GM23338 (cell line): ENCODE data around the gene MGAT4B. TPM values are rescaled to one million over a fixed set of nuclear protein-coding genes. Genes with fewer than 3 reads are reported as not detected.

Source experiments
- ATAC-seq: fragments of 200-7000 bp; cut with Tn5 transposase; 3 replicates; pipeline ENCODE4 v1.9.1; 2020
- DNase-seq: peaks from one replicate; pipeline ENCODE4 v3.0.0-alpha.2; 2015; ENCODE audit warnings: low spot score
- H2AFZ ChIP-seq: fragments of 200-600 bp; sonication (generic); 2 replicates; pipeline ENCODE4 v1.8.0; 2016; ENCODE audit warnings: antibody characterized with exemption, mild to moderate bottlenecking, moderate library complexity
- H3F3A ChIP-seq: fragments of 200-600 bp; sonication (generic); replicated peaks from 2 replicates; pipeline ENCODE4 v1.8.0; 2017; ENCODE audit warnings: antibody characterized with exemption, mixed run types, low read depth
- H3K27ac ChIP-seq: fragments of 200-600 bp; sonication (generic); 2 replicates; pipeline ENCODE4 v1.6.1; 2016; ENCODE audit warnings: low read depth
- H3K27me3 ChIP-seq: fragments of 200-600 bp; sonication (generic); 2 replicates; pipeline ENCODE4 v1.8.0; 2016; ENCODE audit warnings: mild to moderate bottlenecking, mixed run types, moderate library complexity; ENCODE audit not compliant: insufficient read depth
- H3K36me3 ChIP-seq: fragments of 200-600 bp; sonication (generic); 2 replicates; pipeline ENCODE4 v1.8.0; 2016; ENCODE audit warnings: mild to moderate bottlenecking; ENCODE audit not compliant: insufficient read depth
- H3K4me1 ChIP-seq: fragments of 200-600 bp; sonication (generic); 2 replicates; pipeline ENCODE4 v1.8.0; 2016; ENCODE audit warnings: mild to moderate bottlenecking, moderate library complexity; ENCODE audit not compliant: insufficient read depth
- H3K4me2 ChIP-seq: fragments of 200-600 bp; sonication (generic); 2 replicates; pipeline ENCODE4 v1.7.1; 2017; ENCODE audit warnings: mixed run types
- H3K4me3 ChIP-seq: fragments of 200-600 bp; sonication (generic); 2 replicates; pipeline ENCODE4 v1.6.1; 2016; ENCODE audit warnings: mixed run types
- H3K79me2 ChIP-seq: fragments of 200-600 bp; sonication (generic); replicated peaks from 2 replicates; pipeline ENCODE4 v1.8.0; 2017; ENCODE audit warnings: mild to moderate bottlenecking; ENCODE audit not compliant: insufficient read depth
- H3K9me2 ChIP-seq: fragments of 200-600 bp; sonication (generic); 2 replicates; pipeline ENCODE4 v1.8.0; 2017; ENCODE audit not compliant: insufficient read depth
- H4K20me1 ChIP-seq: fragments of 200-600 bp; sonication (generic); replicated peaks from 2 replicates; pipeline ENCODE4 v1.8.0; 2017; ENCODE audit warnings: mild to moderate bottlenecking; ENCODE audit not compliant: insufficient read depth
- H3K27ac Mint-ChIP-seq: 2 replicates; pipeline ENCODE4 v1.8.0; 2020; ENCODE audit warnings: inconsistent platforms, mild to moderate bottlenecking, moderate library complexity, mixed read lengths
- H3K27me3 Mint-ChIP-seq: 3 replicates; pipeline ENCODE4 v1.8.0; 2022; ENCODE audit warnings: low read depth, mild to moderate bottlenecking, moderate library complexity, mixed read lengths, inconsistent platforms; ENCODE audit not compliant: insufficient read depth, poor library complexity
- H3K36me3 Mint-ChIP-seq: 3 replicates; pipeline ENCODE4 v1.8.0; 2021; ENCODE audit warnings: low read depth, mild to moderate bottlenecking, inconsistent platforms, moderate library complexity, mixed read lengths
- H3K4me1 Mint-ChIP-seq: 3 replicates; pipeline ENCODE4 v1.8.0; 2020; ENCODE audit warnings: mild to moderate bottlenecking, inconsistent platforms, mixed read lengths
- H3K4me3 Mint-ChIP-seq: 3 replicates; pipeline ENCODE4 v1.8.0; 2021; ENCODE audit warnings: moderate library complexity, mild to moderate bottlenecking, inconsistent platforms, mixed read lengths
- H3K9me3 Mint-ChIP-seq: 3 replicates; pipeline ENCODE4 v1.8.0; 2020; ENCODE audit warnings: moderate library complexity, mild to moderate bottlenecking, inconsistent platforms, mixed read lengths
- EZH2phosphoT487 ChIP-seq: fragments of 200-600 bp; sonication (generic); IDR thresholded peaks from one replicate; pipeline ENCODE4 v1.8.1; 2018; ENCODE audit warnings: antibody characterized with exemption; ENCODE audit not compliant: unreplicated experiment
- JUNB ChIP-seq: IDR thresholded peaks from one replicate; pipeline ENCODE4 v1.6.1; 2016; ENCODE audit warnings: antibody characterized with exemption; ENCODE audit not compliant: unreplicated experiment
- STAT1 ChIP-seq: IDR thresholded peaks from one replicate; pipeline ENCODE4 v1.6.1; 2016; ENCODE audit warnings: antibody characterized with exemption; ENCODE audit not compliant: unreplicated experiment
- ZNF114 ChIP-seq: fragments of 250-450 bp; sonication (Bioruptor Pico); IDR thresholded peaks from 2 replicates; pipeline ENCODE4 v1.5.0; 2020; ENCODE audit warnings: mild to moderate bottlenecking, moderate library complexity
- polyA plus RNA-seq: library from polyadenylated mRNA; unstranded; fragments of >200 nt; fragmentation: Nextera tagmentation; extraction: Ambion mirVana; gene quantifications from 2 replicates; pipeline ENCODE4 v1.2.1, GENCODE V29; 2016
- total RNA-seq: library from RNA; depleted of rRNA; stranded (reverse); fragments of >200 nt; shearing (Covaris generic); gene quantifications from 2 replicates; pipeline ENCODE4 v1.2.3, GENCODE V29; 2014
- TF ChIP-seq, protein P1 (sequence below), 2 experiments: fragments of 200-600 bp in 1 of 2; sonication (generic) in 1 of 2; conservative IDR thresholded peaks; 2 replicates each; pipeline versions ENCODE4 v1.5.1 to v1.6.1; 2016 to 2017; ENCODE audit warnings: antibody characterized with exemption in 2 of 2, low read depth in 2 of 2, mild to moderate bottlenecking in 2 of 2, moderate library complexity in 1 of 2
- TF ChIP-seq, protein P2 (sequence below): IDR thresholded peaks from one replicate; pipeline ENCODE4 v1.6.1; 2018; ENCODE audit warnings: antibody characterized with exemption; ENCODE audit not compliant: unreplicated experiment

MGAT4B gene
- total and polyA plus RNA-seq, 2 experiments from 2014 or later: 32.3 to 101 TPM

DNA sequence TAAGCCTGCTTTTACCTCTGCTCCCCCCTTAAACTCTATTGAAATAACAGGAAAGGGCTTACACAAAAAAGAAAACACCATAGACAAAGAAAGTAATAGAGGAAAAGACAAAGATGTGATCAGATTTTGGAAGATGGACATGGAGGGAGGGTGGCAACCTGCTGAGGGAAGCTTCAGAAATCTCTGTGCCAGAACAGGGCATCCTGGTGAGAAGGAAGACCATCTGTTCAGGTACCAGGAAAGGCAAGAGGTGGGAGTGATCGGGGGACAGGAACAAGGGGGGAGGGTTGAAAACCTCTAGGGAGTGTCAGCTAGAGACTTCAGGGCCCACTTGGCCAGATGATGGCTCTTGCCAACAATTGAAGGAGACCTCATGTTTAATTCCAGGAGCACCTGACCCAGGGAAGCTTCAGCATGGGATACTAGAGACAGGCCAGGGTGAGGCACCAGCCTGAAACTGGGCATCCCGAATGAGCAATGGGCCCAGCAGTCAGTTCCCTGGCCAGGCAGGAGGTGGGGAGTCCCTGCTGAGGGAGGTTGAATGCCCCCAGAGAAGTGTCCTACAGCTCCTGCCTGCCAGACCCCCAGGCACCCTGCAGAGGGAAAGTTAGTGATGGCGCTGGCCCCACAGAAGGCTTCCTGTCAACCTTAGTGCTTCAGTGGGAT, 22.2 kb upstream of the MGAT4B start:
- Mint-ChIP-seq H3K36me3 (peaks cover 100% of the 10 kb centered on the region), H3K27ac (peak overlapping the region; percentile 78)
- no peak for DNase-seq

DNA sequence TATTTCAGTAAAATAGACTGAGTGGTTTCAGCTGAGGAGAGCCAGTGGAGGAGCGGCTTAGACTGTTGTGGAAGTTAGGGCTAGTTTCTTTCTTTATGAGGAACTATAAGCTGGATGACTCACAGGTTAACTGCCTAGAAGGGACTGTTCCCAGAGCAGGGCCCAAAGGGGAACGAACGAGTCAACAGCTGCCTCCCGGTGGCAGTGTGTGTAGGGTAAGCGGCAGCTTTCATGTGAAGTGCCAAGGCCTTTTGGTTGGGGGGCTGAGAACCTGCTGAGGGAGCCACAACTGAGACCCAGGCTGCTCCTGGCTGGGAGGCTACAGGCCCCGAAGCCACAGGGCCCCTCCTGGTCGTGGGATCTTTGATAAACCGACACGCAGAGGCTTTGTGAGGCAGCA, 21.0 kb upstream of the MGAT4B start:
- Mint-ChIP-seq H3K36me3 (peaks cover 100% of the 10 kb centered on the region), H3K4me3 (peak overlapping the region; percentile 19; the same call in 1 of the 3 replicates), H3K27ac (peak overlapping the region; percentile 39; the same call in 1 of the 2 replicates), H3K27me3 (peaks cover 18% of the 10 kb centered on the region), H3K4me1 (peaks cover 30% of the 10 kb centered on the region), H3K9me3 (peaks cover 4% of the 10 kb centered on the region; the same call in 2 of the 3 replicates)
- Histone ChIP-seq H3F3A (peaks cover 22% of the 10 kb centered on the region), H3K4me3 (no peak overlapping the region), H2AFZ (no peak overlapping the region), H3K27ac (peak overlapping the region; percentile 78; the same call in 1 of the 2 replicates), H4K20me1 (peaks cover 27% of the 10 kb centered on the region), H3K4me2 (no peak overlapping the region), H3K4me1 (peaks cover 27% of the 10 kb centered on the region), H3K36me3 (peaks cover 32% of the 10 kb centered on the region), H3K79me2 (peaks cover 5% of the 10 kb centered on the region), H3K9me2 (no peaks in the 10 kb centered on the region), H3K27me3 (no peaks in the 10 kb centered on the region)
- ATAC-seq (peak; percentile 51), DNase-seq (peak; percentile 41)
- TF ChIP-seq, protein P1, sequence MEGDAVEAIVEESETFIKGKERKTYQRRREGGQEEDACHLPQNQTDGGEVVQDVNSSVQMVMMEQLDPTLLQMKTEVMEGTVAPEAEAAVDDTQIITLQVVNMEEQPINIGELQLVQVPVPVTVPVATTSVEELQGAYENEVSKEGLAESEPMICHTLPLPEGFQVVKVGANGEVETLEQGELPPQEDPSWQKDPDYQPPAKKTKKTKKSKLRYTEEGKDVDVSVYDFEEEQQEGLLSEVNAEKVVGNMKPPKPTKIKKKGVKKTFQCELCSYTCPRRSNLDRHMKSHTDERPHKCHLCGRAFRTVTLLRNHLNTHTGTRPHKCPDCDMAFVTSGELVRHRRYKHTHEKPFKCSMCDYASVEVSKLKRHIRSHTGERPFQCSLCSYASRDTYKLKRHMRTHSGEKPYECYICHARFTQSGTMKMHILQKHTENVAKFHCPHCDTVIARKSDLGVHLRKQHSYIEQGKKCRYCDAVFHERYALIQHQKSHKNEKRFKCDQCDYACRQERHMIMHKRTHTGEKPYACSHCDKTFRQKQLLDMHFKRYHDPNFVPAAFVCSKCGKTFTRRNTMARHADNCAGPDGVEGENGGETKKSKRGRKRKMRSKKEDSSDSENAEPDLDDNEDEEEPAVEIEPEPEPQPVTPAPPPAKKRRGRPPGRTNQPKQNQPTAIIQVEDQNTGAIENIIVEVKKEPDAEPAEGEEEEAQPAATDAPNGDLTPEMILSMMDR (conservative IDR thresholded peaks at IDR 0.05; ENCODE audit: low read depth in 2 of 2): peak in 1 of 2 experiments; percentile 40; a peak in 2 of 4 replicates
- TF ChIP-seq EZH2phosphoT487: no peak

More for the DNA sequence above, 22.2 kb upstream of the MGAT4B start:
- Histone ChIP-seq H3K4me2 (peak overlapping the region; percentile 54; the same call in 1 of the 2 replicates), H3K36me3 (peaks cover 41% of the 10 kb centered on the region), H3K4me1 (peaks cover 23% of the 10 kb centered on the region), H3K9me2 (no peaks in the 10 kb centered on the region), H2AFZ (no peak overlapping the region), H3K79me2 (no peaks in the 10 kb centered on the region), H3K4me3 (no peak overlapping the region), H3K27me3 (no peaks in the 10 kb centered on the region), H3F3A (peaks cover 26% of the 10 kb centered on the region), H3K27ac (peak overlapping the region; percentile 57), H4K20me1 (peaks cover 24% of the 10 kb centered on the region)
- peaks cover 20% of the 10 kb centered on the region for H3K27me3 Mint-ChIP-seq
- TF ChIP-seq ZNF114 (CRISPR knock-in tag) (no peak), JUNB (no peak), STAT1 (no peak)
- TF ChIP-seq, protein P2, sequence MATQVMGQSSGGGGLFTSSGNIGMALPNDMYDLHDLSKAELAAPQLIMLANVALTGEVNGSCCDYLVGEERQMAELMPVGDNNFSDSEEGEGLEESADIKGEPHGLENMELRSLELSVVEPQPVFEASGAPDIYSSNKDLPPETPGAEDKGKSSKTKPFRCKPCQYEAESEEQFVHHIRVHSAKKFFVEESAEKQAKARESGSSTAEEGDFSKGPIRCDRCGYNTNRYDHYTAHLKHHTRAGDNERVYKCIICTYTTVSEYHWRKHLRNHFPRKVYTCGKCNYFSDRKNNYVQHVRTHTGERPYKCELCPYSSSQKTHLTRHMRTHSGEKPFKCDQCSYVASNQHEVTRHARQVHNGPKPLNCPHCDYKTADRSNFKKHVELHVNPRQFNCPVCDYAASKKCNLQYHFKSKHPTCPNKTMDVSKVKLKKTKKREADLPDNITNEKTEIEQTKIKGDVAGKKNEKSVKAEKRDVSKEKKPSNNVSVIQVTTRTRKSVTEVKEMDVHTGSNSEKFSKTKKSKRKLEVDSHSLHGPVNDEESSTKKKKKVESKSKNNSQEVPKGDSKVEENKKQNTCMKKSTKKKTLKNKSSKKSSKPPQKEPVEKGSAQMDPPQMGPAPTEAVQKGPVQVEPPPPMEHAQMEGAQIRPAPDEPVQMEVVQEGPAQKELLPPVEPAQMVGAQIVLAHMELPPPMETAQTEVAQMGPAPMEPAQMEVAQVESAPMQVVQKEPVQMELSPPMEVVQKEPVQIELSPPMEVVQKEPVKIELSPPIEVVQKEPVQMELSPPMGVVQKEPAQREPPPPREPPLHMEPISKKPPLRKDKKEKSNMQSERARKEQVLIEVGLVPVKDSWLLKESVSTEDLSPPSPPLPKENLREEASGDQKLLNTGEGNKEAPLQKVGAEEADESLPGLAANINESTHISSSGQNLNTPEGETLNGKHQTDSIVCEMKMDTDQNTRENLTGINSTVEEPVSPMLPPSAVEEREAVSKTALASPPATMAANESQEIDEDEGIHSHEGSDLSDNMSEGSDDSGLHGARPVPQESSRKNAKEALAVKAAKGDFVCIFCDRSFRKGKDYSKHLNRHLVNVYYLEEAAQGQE: no peak
- H3K4me3 Mint-ChIP-seq: peak overlapping the region; percentile 35; the same call in 1 of the 3 replicates
- peak; percentile 39 for ATAC-seq
- H3K4me1 Mint-ChIP-seq: peaks cover 24% of the 10 kb centered on the region
- H3K9me3 Mint-ChIP-seq: peaks cover 4% of the 10 kb centered on the region; the same call in 2 of the 3 replicates
